DLD1 (cell line): Measurements from ENCODE around the gene INTS13.
"Not testable (repeated sequence)": the region's sequence is repeated elsewhere in the genome, so short reads cannot be mapped to it uniquely, and the experiment has no call there.

Source experiments
- in situ Hi-C: cut with HindIII; loops from 2 replicates; pipeline ENCODE4 v1.10.0; 2017; ENCODE audit warnings: low sequenced_read_pairs

INTS13 gene, protein sequence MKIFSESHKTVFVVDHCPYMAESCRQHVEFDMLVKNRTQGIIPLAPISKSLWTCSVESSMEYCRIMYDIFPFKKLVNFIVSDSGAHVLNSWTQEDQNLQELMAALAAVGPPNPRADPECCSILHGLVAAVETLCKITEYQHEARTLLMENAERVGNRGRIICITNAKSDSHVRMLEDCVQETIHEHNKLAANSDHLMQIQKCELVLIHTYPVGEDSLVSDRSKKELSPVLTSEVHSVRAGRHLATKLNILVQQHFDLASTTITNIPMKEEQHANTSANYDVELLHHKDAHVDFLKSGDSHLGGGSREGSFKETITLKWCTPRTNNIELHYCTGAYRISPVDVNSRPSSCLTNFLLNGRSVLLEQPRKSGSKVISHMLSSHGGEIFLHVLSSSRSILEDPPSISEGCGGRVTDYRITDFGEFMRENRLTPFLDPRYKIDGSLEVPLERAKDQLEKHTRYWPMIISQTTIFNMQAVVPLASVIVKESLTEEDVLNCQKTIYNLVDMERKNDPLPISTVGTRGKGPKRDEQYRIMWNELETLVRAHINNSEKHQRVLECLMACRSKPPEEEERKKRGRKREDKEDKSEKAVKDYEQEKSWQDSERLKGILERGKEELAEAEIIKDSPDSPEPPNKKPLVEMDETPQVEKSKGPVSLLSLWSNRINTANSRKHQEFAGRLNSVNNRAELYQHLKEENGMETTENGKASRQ

DNA sequence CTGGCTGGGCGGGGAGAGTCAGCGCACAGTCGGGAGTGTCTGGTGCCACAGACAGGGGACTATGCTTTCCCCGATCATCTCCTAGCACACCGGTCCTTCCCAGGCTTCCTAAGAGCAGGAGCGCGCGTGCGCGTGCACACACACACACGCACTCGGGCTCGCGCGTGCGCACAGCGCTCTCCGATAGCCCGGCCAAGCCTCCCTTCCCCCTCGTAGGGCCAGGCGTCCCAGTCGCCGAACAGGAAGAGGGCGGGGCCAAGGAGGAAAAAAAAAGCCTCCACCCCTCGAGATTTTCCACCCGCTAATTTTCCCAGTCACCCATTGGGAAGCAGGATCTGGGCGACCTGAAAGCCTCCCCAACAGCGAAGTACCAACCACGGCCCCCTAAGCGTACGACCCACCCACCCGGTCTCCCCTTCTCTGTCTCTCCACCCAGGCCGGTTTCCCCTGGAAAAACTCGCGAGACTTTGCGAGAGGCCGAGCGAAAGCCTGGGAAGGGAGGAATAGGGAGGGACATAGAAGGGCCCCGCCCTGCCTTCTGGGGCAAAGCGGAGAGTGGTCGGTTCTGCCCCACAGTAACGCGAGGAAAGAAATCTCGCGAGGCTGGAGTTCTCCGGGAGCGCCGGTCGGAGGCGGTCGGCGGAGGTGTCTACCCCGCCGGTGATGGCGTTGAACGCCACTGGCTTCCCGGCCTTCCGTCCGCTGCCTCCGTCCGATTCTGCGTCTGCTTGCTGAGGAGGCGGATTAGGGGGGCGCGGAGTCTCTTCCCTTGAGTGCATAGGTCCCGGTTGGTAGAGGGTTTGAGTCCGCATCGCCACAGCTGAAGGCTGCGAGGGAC lies at the start of gene INTS13, which contains the start of gene FGFR1OP2:
Gene INTS13 (minus strand): TSS at position 119 of the 838 bp plus-strand sequence. CDS start 1,178 bp downstream, outside the sequence.
Gene FGFR1OP2 (plus strand): TSS at position 608 of the 838 bp plus-strand sequence. CDS start 15,689 bp downstream, outside the sequence.
- in situ Hi-C loops: no loop called here

DNA sequence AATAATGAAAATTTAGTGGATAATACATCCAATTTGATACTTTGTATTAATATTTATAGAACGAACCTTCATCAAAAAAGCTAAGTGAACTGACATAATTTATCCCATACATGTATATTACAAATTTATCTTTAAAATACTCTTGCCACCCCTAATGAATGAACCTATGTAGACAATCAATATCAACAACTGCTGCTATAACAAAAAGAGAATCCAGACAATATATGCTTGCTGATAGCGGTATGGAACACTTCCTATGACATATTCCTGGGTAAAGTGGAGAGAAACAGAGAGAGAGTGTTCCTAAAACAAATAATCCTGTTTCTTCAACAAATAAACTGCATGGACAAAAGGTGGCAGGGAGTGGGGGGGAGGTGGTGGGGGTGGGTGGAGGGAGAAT lies 45.1 kb upstream of the INTS13 start:
- in situ Hi-C loops: no loop called here

DNA sequence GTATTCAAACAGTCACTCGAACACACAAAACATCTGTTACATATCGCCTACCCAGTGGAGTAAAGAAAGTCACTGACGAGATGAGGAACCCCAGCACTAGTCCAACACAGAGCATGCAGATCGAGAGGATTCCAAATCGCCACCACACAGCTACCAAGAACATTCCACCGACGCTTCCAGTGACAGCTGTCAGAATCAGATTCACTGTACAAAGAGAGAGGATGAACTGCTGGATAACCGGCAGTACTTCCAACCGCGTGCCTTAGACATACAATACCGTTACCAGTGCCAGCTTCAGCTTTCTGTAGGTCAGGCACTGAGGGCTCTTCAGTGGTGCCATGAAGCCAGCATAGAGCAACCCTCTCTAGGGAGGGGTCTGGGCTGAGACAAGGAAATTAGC lies 42.0 kb upstream of the INTS13 start:
- in situ Hi-C loops: no loop called here

GRCh38 chr12:26978801-26979200 lies 41.0 kb upstream of the INTS13 start:
- in situ Hi-C loops: no loop called here

DNA sequence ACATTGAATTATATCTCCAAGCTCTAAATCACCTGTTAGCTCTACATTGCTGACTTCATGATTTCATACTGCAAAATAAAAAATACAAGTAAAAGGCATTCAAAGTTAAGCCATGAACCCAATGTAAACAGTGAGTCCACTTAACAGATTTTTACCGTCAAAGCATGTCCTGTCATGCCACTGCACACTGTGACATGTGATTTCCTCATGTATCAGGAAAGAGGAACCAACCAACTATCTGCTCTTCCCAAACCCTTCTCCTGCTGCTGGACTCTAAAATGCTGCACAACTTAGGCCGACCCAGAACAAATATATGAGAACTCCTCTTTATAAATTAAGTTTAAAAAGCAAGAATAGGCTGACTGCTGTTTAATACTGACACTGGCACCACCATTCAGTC lies 38.9 kb upstream of the INTS13 start:
- in situ Hi-C loops: no loop called here

GRCh38 chr12:26971963-26972362 lies 34.2 kb upstream of the INTS13 start:
- in situ Hi-C loops: no loop called here

DNA sequence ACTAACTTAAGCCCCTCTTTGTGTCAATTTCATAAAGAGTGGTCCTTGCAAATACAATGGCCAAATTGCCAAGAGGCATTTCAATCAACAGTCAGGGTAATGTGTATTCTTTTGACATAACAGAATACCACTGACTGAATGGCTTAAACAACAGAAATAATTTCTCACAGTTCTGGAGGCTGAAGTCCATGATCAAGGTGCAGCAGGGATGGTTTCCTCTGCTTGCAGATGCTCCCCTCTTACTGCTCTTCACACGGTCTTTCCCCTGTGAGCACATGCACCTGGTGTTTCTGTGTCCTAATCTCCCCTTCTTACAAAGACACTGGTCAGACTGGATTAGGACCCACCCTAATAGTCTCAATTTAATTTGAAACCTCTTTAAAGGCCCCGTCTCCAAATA lies 32.4 kb upstream of the INTS13 start:
- in situ Hi-C loops: no loop called here

DNA sequence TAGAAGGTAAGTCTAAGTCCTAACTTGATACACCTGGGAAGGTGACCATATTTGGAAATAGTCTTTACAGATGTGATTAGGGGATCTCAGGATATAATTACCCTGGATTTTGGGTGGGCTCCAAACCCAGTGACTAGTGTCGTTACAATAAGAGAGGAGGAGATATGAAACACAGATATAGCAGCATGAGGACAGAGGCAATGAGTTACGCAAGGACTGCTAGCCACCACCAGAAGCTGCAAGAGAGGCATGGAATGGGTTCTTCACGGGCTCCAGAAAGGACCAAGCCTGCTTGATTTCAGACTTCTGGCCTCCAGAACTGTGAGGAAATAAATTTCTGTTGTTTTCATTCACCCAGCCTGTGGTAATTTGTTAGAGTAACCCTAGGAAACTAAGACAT lies 29.1 kb upstream of the INTS13 start:
- in situ Hi-C loops: no loop called here

- in situ Hi-C loops: no loop called here
These were observed 25.6 kb upstream of the INTS13 start for GRCh38 chr12:26963413-26963812.

DNA sequence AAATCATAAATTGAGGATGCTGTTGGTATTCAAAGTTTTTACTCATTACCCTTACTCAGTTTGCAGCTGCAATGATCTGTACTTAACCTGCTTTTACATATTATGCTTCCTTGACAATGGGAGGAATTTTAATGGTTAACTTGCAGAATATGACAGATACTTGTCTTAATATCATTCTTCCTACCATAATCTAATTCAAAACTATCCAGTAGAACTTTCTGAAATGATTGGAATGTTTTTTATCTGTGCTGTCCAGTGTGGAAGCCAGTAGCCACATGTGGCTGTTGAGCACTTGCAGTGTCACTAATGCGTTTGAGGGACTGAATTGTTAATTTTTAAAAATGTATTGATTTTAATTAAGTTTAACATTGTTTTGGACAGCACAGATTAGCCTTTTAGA lies 24.0 kb upstream of the INTS13 start:
- in situ Hi-C loops: no loop called here

- in situ Hi-C loops: not testable (repeated sequence)
These were observed 23.6 kb upstream of the INTS13 start for GRCh38 chr12:26961391-26961790.

DNA sequence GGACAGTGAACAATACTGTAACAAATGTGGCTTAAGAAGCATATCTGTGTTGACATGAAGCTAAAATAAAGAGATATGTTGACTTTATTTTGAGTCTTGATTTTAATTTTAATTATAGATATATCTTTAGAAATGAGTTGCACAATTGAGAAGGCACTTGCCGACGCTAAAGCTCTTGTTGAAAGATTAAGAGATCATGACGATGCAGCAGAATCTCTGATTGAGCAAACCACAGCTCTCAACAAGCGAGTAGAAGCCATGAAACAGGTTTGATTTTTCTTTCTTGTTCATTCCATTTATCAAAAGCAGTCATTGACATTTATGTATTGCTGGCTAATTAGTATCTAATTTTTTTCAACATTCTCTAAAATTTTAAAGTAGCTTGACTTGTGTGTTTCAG lies 16.2 kb upstream of the INTS13 start:
- in situ Hi-C loops: no loop called here

GRCh38 chr12:26953447-26953846 lies 15.7 kb upstream of the INTS13 start:
- in situ Hi-C loops: no loop called here

DNA sequence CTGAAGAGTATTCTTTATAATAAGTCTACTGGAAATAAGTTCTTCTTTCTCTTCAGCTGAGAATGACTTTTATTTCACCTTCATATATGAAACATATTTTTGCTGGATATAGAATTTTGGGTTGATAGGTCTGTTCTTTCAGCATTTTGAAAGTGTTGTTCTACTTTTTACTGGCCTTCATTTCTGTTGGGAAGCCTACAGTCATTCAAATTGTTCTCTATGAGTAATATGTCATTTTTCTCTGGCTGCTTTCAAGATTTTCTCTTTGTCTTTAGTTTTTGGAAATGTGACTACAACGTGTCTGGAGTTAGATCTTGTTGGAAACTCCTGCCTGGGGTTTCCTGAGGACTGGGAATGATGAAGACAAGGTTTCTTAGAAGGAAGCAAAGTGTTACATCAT lies 10.5 kb upstream of the INTS13 start:
- in situ Hi-C loops: no loop called here

GRCh38 chr12:26941215-26941594 lies 3.4 kb upstream of the INTS13 start:
- in situ Hi-C loops: no loop called here

DNA sequence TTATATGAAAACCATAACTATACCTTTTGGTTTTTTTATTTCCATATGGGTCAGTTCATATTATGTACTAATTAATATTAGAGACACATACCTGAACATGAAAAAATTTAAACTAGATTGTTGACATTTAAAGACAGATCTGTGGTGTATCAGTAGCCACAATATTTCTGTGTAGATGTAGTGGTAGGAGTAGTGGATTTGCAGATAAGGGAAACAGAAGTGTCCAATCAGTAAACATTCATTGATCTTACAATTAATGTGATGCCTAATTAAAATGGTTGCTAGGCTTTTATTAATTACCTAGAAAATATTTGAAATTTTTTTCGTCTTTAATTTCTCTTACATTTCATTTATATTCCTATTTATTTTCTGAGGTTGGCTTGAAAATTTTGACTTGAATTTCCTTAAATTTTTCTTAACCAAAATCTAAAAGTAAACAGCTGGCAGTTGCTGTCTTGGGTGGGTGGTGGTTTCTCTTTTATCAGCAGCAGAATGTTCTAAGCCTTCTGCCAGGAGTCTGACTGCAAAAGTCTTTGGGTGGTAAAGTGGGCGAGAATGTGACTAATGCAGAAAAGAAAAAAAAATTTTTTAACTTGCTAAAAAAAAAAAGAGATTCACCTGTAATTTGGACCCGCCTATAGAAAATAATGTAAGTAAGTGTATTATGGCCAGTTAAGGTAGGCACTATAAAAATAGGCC lies 2.9 kb upstream of the INTS13 start:
- in situ Hi-C loops: no loop called here

DNA sequence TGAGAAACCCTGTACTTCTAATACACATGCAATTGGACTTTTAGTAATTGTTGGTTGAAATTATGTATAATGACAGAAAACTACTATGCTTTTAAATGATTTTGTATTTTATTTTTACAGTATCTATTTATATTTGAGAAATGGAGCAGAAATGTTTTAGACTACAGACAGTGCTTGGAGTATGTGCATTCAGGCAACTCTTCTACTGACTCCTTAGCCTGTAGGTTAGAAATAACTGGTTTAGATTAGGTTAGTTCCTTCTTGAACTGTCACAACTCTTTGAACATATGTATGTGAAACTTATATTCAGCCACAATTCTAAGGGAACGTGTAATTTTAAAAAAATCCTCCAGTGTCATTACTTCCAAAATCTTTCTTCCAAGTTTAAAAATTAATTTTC lies 2.2 kb upstream of the INTS13 start:
- in situ Hi-C loops: no loop called here

- in situ Hi-C loops: no loop called here
These were observed 1.5 kb upstream of the INTS13 start for GRCh38 chr12:26939192-26939832.

GRCh38 chr12:26938701-26939062 lies 901 bp upstream of the INTS13 start:
- in situ Hi-C loops: no loop called here

- in situ Hi-C loops: no loop called here
These were observed 328 bp downstream of the INTS13 start for GRCh38 chr12:26937443-26937862.
